ENCODE results near the gene CPEB4. TPM values are rescaled to one million over a fixed set of nuclear protein-coding genes. Genes with fewer than 3 reads are reported as not detected.

The CPEB4 gene
- total RNA-seq, 2 donors from 2014 or later: 13.3 to 15.6 TPM

DNA sequence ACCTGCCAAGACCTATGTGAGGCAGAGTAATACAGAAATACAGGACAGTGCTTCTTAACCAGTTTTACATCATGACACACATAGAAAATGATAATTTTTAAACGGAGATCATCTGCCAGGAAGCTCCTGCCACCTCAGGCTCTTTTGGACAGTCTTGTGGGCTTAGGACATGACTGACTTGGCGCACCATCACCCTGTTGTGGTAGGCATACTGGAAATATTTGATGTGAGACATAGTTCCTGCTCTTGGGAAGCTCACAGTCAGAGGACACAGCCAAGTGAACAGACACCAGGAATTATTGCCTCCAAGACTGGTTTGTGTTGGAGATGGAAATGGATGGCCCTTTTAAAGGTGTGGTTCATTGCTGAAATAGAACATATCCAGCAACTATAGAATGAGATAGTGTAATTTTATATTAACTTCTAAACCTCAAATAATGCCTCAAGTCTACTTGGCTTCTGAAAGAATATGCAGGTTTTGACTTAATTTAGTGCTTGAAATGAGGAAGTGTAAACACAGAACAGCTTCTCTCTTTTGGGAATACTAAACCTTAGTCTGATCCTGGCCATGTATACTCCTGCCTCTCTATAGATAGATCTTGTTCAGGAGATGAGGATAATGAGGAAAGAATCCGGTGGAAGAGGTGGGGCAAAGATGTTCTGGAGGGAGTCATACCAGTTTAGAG, 19.7 kb downstream of the CPEB4 start:
- Mint-ChIP-seq H3K36me3 (ENCODE audit: low read depth) (peaks cover 25% of the 10 kb centered on the region), H3K4me1 (peaks cover 6% of the 10 kb centered on the region), H3K27me3 (no peaks in the 10 kb centered on the region), H3K4me3 (no peak overlapping the region), H3K9me3 (no peaks in the 10 kb centered on the region), H3K27ac (peak overlapping the region; percentile 21)
- no peak for ATAC-seq (replicated peaks)

DNA sequence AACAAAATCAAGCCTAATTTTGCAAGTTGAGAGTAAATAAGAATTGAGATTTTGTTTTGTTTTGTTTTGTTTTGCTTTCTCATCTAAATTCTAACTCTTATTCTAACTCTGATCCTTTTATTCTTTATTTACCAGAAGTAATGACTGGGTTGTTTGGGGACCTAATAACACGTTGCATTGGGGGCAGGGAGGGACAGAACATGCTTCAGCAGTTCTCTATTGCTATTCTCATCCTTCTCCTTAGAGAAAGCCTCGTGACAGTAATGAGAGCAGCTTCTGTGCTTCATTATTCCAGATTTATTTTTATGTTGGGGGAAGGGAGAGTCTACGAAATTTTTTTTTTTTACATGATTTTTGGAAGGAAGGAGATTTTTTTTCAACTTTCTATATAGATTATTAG, 21.1 kb downstream of the CPEB4 start:
- H3K9me3 Mint-ChIP-seq: no peaks in the 10 kb centered on the region
- peaks cover 6% of the 10 kb centered on the region for H3K4me1 Mint-ChIP-seq
- peaks cover 31% of the 10 kb centered on the region for H3K36me3 Mint-ChIP-seq (ENCODE audit: low read depth)
- no peak for ATAC-seq (replicated peaks)
- no peaks in the 10 kb centered on the region for H3K27me3 Mint-ChIP-seq
- H3K27ac Mint-ChIP-seq: peak overlapping the region; percentile 32
- no peak overlapping the region for H3K4me3 Mint-ChIP-seq

DNA sequence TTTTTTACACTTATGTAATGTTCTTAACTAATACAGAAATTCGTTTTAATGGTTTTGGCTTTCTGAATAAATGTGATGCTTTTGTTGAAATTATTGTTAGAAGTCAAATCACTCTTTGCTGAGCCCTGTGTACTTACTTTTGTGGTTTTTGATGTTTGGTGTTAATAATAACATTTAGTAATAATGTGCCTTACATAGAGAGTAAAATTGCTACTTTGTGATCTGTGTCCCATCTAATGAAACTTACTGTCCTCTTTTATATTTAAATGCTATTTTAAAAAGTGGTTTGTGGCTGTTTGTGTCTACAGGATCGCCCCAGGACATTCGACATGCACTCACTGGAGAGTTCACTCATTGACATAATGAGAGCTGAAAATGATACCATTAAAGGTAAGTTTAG, 22.1 kb downstream of the CPEB4 start:
- no peak for ATAC-seq (replicated peaks)
- no peak overlapping the region for H3K4me3 Mint-ChIP-seq
- H3K27ac Mint-ChIP-seq: no peak overlapping the region
- peaks cover 31% of the 10 kb centered on the region for H3K36me3 Mint-ChIP-seq (ENCODE audit: low read depth)
- H3K9me3 Mint-ChIP-seq: no peaks in the 10 kb centered on the region
- no peaks in the 10 kb centered on the region for H3K27me3 Mint-ChIP-seq
- H3K4me1 Mint-ChIP-seq: peaks cover 6% of the 10 kb centered on the region

DNA sequence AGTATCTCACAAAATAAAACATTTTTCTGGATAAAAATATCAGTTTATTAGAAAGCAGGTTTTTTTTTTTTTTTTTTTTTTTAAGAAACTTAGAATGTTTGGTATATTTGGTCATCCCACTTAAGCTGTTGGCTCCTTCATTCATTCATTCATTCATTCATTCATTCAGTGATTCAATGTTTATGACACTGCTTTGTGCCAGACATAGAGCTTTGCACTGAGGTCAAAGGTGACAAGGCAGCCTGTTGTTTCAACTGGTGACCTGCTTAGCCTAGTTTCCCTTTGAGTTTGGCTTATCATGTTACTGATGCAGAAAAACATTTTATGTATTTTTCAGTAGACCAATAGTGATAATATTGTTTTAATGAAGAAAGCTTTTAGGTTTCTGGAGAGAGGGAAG, 23.5 kb downstream of the CPEB4 start:
- no peak for ATAC-seq (replicated peaks)
- Mint-ChIP-seq H3K4me1 (peaks cover 6% of the 10 kb centered on the region), H3K27me3 (no peaks in the 10 kb centered on the region), H3K36me3 (ENCODE audit: low read depth) (peaks cover 31% of the 10 kb centered on the region), H3K27ac (no peak overlapping the region), H3K9me3 (no peaks in the 10 kb centered on the region), H3K4me3 (no peak overlapping the region)

DNA sequence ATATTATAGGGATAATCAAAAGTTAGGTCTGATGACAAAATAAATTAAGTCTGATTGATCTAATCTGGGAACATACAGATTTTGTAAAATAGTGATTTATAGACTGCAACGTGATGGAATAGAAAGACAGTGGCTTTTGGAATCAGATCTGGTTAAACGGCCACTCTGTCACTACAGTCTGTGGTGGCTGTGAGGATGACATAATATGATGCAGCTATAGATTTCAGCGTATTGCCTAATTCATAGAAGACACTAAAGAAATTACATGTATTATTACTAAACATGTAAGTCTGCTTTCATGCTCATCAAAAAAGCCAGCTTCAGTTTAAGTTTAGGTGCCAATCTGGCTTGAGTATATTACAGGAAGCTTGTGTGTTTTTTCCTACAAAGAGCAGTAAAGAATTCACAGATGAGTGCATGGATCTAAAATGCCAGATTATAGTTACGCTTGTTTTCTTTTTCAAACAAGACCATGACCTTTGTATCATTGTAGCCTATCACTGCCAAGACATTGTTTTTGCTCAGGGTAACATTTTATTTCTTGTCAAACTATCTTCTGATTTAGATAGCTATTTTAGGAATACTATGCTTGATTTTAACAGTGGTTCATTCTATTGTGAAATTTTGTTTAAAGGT, 25.7 kb downstream of the CPEB4 start:
- no peak overlapping the region for H3K27ac Mint-ChIP-seq
- H3K36me3 Mint-ChIP-seq (ENCODE audit: low read depth): peaks cover 31% of the 10 kb centered on the region
- ATAC-seq (replicated peaks): no peak
- no peaks in the 10 kb centered on the region for H3K9me3 Mint-ChIP-seq
- H3K4me1 Mint-ChIP-seq: peaks cover 6% of the 10 kb centered on the region
- H3K27me3 Mint-ChIP-seq: no peaks in the 10 kb centered on the region
- no peak overlapping the region for H3K4me3 Mint-ChIP-seq

DNA sequence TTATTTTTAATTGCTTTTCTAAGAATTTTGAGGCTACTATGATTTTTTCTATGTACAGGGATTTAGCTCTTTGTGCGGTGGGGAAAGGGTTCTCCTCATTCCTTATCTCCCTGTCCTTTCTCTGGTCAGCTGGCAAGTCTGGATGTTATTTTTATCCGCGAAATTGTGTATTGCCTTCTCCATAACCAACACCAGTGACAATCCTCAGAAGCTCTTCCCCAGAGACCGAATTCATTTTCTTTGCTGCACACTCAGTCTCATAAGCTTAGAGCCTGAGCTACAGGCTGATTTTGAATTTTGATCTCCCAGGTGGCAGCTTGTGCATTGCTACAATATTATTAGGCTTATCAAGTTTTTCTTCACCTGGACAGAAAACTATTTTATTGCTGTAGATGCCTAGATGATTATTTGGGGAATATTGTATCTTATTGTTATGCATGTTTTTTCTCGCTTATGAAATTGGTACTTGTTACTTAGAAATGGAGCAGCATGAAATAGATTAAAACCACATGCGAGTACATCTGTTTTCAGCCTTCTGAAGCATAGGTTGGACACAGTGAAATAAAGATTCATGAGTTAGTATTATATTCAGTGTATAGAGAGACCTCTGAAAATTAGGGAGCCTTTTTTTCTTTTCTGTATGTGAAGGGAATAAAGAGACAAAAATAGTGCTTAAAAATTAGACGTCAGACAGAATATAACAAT, 27.3 kb downstream of the CPEB4 start:
- Mint-ChIP-seq H3K4me3 (no peak overlapping the region), H3K27ac (no peak overlapping the region), H3K9me3 (no peaks in the 10 kb centered on the region), H3K36me3 (ENCODE audit: low read depth) (peaks cover 25% of the 10 kb centered on the region), H3K4me1 (no peaks in the 10 kb centered on the region), H3K27me3 (no peaks in the 10 kb centered on the region)
- no peak for ATAC-seq (replicated peaks)

DNA sequence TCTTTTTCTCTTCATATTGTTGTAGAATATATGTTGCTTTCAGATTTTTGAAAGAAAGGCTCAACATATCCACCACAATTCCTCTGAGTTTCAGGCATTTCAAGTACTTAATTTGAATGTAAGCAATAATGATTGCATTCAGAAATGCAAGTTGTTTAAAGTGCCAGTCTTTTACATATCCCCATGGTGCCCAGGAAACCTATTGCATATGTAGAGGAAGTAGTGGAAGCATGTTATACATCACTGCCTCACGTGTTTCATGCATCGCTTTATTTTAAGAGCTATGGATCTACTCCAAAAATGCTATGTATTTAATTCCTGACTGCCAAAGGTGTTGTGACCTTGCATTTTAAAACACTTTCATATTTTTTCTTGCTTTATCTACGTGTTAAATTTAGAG, 28.1 kb downstream of the CPEB4 start:
- no peak for ATAC-seq (replicated peaks)
- Mint-ChIP-seq H3K27me3 (no peaks in the 10 kb centered on the region), H3K36me3 (ENCODE audit: low read depth) (peaks cover 18% of the 10 kb centered on the region), H3K4me3 (no peak overlapping the region), H3K27ac (no peak overlapping the region), H3K4me1 (no peaks in the 10 kb centered on the region), H3K9me3 (no peaks in the 10 kb centered on the region)

DNA sequence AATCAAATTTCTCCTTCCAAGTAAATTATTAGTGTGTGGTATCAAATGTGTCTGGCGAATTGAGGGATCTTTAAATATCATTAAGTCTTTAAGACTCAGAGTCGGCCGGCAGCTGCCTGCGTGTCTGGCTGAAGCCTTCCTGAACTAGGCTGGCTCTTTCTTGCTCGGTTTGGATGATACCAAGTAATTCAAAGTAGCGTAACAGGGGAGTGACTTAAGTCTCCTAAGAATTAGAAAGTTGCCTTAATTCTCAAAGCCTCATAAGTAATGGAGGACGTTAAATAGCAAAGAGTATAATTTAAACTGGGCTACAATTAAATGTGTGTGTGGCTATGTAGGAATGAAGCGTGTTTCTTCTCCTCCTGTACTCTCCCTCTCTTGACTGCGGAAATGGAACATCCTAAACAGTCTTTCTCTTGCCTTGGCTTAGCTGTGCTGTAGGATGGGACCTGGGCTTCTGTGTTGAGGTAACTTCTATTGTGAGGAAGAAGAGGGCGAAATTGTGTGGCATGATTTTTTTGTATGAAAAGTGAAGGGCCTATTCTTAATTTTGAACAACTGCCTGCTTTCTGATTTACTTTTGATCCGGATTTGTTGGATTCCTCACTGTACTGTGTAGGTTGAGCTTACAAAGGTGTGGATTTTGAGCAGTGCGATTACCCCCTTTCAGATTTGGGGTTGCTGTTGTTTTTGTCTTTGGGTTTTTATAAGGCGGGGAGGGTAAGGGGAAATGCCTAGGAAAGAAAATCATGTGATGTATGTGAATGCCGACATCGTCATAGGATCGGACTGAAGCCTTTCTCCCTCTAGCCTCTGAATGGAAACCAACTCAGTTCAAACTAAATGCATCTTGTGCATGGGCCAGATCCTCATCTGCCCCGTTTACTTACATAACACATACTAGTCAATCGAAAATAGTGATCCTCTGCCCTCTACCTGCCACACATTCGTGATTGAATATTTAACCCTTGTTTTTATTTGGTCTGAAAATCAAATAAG, 29.9 kb downstream of the CPEB4 start:
- no peaks in the 10 kb centered on the region for H3K9me3 Mint-ChIP-seq
- H3K36me3 Mint-ChIP-seq (ENCODE audit: low read depth): peaks cover 6% of the 10 kb centered on the region
- peak; percentile 97 for ATAC-seq (replicated peaks)
- no peaks in the 10 kb centered on the region for H3K4me1 Mint-ChIP-seq
- H3K27me3 Mint-ChIP-seq: no peaks in the 10 kb centered on the region
- H3K27ac Mint-ChIP-seq: no peak overlapping the region
- no peak overlapping the region for H3K4me3 Mint-ChIP-seq

DNA sequence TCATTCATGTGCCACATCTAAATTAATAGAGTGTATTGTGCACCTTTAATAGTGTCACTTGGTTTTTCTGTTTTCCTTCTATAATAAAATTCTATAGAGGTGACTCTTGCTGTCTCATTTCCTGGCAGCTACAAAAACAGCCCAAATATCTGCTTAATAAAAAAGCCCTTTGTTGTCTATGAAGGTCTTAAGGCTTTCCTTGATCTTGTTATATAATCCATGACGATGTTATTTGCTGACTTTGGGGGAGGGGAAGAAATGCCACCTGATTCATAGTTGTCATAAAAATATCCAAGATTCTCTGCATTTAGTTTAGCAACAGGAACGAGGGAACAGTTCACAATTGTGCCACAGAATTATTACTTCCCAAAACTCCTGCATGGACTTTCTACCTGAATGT, 31.3 kb downstream of the CPEB4 start:
- H3K4me3 Mint-ChIP-seq: no peak overlapping the region
- no peak for ATAC-seq (replicated peaks)
- H3K27me3 Mint-ChIP-seq: no peaks in the 10 kb centered on the region
- H3K4me1 Mint-ChIP-seq: no peaks in the 10 kb centered on the region
- H3K9me3 Mint-ChIP-seq: no peaks in the 10 kb centered on the region
- no peaks in the 10 kb centered on the region for H3K36me3 Mint-ChIP-seq (ENCODE audit: low read depth)
- H3K27ac Mint-ChIP-seq: no peak overlapping the region

DNA sequence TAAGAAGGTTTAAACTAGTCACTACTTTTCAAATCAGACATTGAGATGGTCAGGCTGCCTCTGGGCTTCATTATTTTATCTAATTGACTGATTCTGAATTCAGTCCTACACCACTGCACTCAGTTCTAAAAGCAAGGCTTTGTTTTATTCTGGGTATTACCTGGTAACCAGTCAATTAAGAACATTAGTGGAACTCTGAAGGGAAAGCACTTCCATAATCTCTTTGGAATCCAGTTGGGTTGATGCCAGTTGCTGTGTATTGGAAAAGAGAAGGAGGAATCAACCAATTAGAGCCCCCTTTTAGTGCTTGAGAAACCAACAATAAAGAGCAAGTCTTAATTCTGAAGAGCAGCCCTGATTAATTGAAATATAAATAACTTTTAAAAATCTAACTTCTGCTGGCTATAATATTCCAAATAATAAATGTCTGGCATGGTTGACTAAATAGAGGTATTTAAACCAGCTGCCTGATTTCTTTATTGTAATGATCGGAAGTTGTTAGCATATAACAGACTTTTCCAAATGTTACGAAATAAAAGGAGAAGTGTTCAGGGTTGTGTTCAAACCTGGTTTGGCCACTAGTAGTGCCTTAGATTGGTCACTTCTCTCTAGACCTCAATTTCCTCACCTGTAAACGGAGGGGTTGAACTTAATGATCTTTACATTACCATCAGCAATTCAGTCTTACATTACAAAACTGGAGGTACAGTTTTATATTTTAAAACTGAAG, 32.0 kb downstream of the CPEB4 start:
- peaks cover 7% of the 10 kb centered on the region for H3K4me1 Mint-ChIP-seq
- H3K36me3 Mint-ChIP-seq (ENCODE audit: low read depth): no peaks in the 10 kb centered on the region
- no peaks in the 10 kb centered on the region for H3K27me3 Mint-ChIP-seq
- no peak for ATAC-seq (replicated peaks)
- H3K9me3 Mint-ChIP-seq: no peaks in the 10 kb centered on the region
- no peak overlapping the region for H3K4me3 Mint-ChIP-seq
- H3K27ac Mint-ChIP-seq: no peak overlapping the region

DNA sequence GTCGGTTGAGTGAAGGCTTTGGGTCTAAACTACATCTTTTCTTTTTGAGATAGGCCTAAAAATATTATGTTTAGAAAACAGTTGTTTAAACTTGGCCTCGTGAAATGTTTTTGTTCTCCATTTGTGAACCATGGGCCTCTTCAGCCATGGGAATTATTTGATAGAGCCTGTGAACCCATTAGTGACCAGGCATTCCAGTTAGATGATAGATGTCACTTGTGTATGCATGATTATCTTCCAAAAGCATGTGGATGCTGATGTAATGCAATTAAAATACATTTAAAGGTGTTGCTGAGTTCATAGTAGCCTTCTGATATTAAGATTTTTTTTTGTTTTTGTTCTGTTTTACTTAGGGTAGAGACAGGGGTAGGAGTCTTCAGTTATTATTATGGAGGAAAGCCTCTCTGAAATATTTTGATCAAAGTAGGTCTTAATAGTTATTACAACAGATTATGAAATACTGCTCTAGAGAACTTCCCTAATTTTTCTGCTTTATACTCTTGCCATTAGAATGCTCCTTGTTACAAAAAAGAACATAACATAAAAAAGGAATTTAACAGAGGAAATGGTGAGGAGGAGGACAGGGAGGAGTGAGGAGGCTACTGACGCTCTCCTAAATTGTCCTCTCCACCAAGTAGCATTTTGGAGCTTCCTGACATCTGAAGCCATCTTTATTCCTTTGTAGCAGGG, 32.9 kb downstream of the CPEB4 start:
- Mint-ChIP-seq H3K27me3 (no peaks in the 10 kb centered on the region), H3K36me3 (ENCODE audit: low read depth) (no peaks in the 10 kb centered on the region), H3K27ac (no peak overlapping the region), H3K9me3 (no peaks in the 10 kb centered on the region), H3K4me3 (no peak overlapping the region), H3K4me1 (peaks cover 7% of the 10 kb centered on the region)
- ATAC-seq (replicated peaks): no peak

DNA sequence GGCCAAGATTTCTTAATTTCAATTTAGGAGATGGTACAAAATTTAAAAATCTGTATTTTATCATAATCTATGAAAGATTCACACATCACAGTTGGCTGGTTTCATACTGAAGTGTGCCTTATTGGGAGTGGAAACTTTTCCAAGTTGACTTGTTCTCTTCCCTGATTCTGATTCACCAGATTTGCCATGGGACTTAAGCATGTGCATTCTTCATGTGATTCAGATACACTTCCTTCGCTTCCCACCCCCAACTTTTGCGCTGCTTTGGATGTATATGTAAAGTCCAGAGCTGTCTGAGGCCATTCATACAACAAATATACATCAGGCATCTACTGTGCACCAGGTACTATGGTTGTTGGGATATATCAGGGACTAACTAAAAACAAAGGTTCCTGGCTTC, 34.4 kb downstream of the CPEB4 start:
- Mint-ChIP-seq H3K4me1 (peaks cover 7% of the 10 kb centered on the region), H3K27me3 (no peaks in the 10 kb centered on the region), H3K9me3 (no peaks in the 10 kb centered on the region)

More for the DNA sequence above, 34.4 kb downstream of the CPEB4 start:
- Mint-ChIP-seq H3K4me3 (no peak overlapping the region), H3K27ac (no peak overlapping the region), H3K36me3 (ENCODE audit: low read depth) (no peaks in the 10 kb centered on the region)
- no peak for ATAC-seq (replicated peaks)
